HEK293 (cell line): Measurements from ENCODE around the gene RELT.

Source experiments
- GLIS2 ChIP-seq: fragments of 450-650 bp; formaldehyde crosslinking; IDR thresholded peaks from 2 replicates; pipeline ENCODE4 v1.5.1; 2016; ENCODE audit warnings: missing biosample characterization, missing genetic modification characterization
- MEIS1 ChIP-seq: sonication (generic); formaldehyde crosslinking; IDR thresholded peaks from 2 replicates; pipeline ENCODE4 v1.8.1; 2022; ENCODE audit warnings: missing genetic modification reagents, mild to moderate bottlenecking, borderline replicate concordance
- SCRT1 ChIP-seq: fragments of 450-650 bp; formaldehyde crosslinking; IDR thresholded peaks from 2 replicates; pipeline ENCODE4 v1.5.1; 2016; ENCODE audit warnings: missing biosample characterization, missing genetic modification characterization, borderline replicate concordance
- SETDB1 ChIP-seq: IDR thresholded peaks from one replicate; pipeline ENCODE4 v1.6.1; 2017; ENCODE audit warnings: mild to moderate bottlenecking, low read length, moderate library complexity, mixed read lengths; ENCODE audit not compliant: insufficient read length
- TRIM28 ChIP-seq: IDR thresholded peaks from 2 replicates; pipeline ENCODE4 v1.6.1; 2011; ENCODE audit warnings: low read length, control low read depth, borderline replicate concordance
- ZFHX2 ChIP-seq: fragments of 450-650 bp; formaldehyde crosslinking; conservative IDR thresholded peaks from 2 replicates; pipeline ENCODE4 v1.5.1; 2016; ENCODE audit warnings: missing biosample characterization, missing genetic modification characterization
- ZNF138 ChIP-seq: fragments of 450-650 bp; formaldehyde crosslinking; IDR thresholded peaks from 2 replicates; pipeline ENCODE4 v1.5.1; 2016; ENCODE audit warnings: missing biosample characterization, missing genetic modification characterization, borderline replicate concordance
- ZNF174 ChIP-seq: fragments of 450-650 bp; formaldehyde crosslinking; IDR thresholded peaks from 2 replicates; pipeline ENCODE4 v1.5.0; 2017; ENCODE audit warnings: missing biosample characterization, mild to moderate bottlenecking, missing genetic modification characterization
- ZNF211 ChIP-seq: fragments of 450-650 bp; formaldehyde crosslinking; IDR thresholded peaks from 2 replicates; pipeline ENCODE4 v1.5.1; 2016; ENCODE audit warnings: low read depth, missing biosample characterization, missing genetic modification characterization
- ZNF221 ChIP-seq: fragments of 450-650 bp; formaldehyde crosslinking; IDR thresholded peaks from 2 replicates; pipeline ENCODE4 v1.5.1; 2017; ENCODE audit warnings: missing biosample characterization, missing genetic modification characterization, borderline replicate concordance
- ZNF24 ChIP-seq: fragments of 450-650 bp; formaldehyde crosslinking; IDR thresholded peaks from 2 replicates; pipeline ENCODE4 v1.5.1; 2016; ENCODE audit warnings: missing biosample characterization, missing genetic modification characterization
- ZNF335 ChIP-seq: fragments of 450-650 bp; formaldehyde crosslinking; conservative IDR thresholded peaks from 2 replicates; pipeline ENCODE4 v1.5.1; 2016; ENCODE audit warnings: missing biosample characterization, missing genetic modification characterization
- ZNF404 ChIP-seq: fragments of 450-650 bp; formaldehyde crosslinking; IDR thresholded peaks from 2 replicates; pipeline ENCODE4 v1.5.1; 2017; ENCODE audit warnings: missing biosample characterization, missing genetic modification characterization
- ZNF426 ChIP-seq: fragments of 450-650 bp; formaldehyde crosslinking; IDR thresholded peaks from 2 replicates; pipeline ENCODE4 v1.5.1; 2017; ENCODE audit warnings: missing biosample characterization, missing genetic modification characterization, mild to moderate bottlenecking, inconsistent platforms, moderate library complexity
- ZNF510 ChIP-seq: fragments of 450-650 bp; formaldehyde crosslinking; IDR thresholded peaks from 2 replicates; pipeline ENCODE4 v1.5.1; 2018; ENCODE audit warnings: mild to moderate bottlenecking, missing genetic modification characterization, missing biosample characterization; ENCODE audit not compliant: insufficient replicate concordance
- ZNF629 ChIP-seq: fragments of 450-650 bp; formaldehyde crosslinking; IDR thresholded peaks from 2 replicates; pipeline ENCODE4 v1.5.1; 2017; ENCODE audit warnings: missing biosample characterization, missing genetic modification characterization
- ZSCAN16 ChIP-seq: fragments of 450-650 bp; formaldehyde crosslinking; IDR thresholded peaks from 2 replicates; pipeline ENCODE4 v1.5.1; 2016; ENCODE audit warnings: missing biosample characterization, missing genetic modification characterization
- TF ChIP-seq, protein P1 (sequence below): fragments of 450-650 bp; formaldehyde crosslinking; optimal IDR thresholded peaks from 2 replicates; pipeline ENCODE3; 2016; ENCODE audit warnings: missing biosample characterization, mild to moderate bottlenecking, missing genetic modification characterization
- TF ChIP-seq, protein P2 (sequence below): fragments of 450-650 bp; formaldehyde crosslinking; IDR thresholded peaks from 2 replicates; pipeline ENCODE4 v1.5.1; 2016; ENCODE audit warnings: missing biosample characterization, missing genetic modification characterization, borderline replicate concordance
- TF ChIP-seq, protein P3 (sequence below): fragments of 450-650 bp; formaldehyde crosslinking; IDR thresholded peaks from 2 replicates; pipeline ENCODE4 v1.5.1; 2016; ENCODE audit warnings: missing biosample characterization, missing genetic modification characterization
- TF ChIP-seq, protein P4 (sequence below): fragments of 450-650 bp; formaldehyde crosslinking; IDR thresholded peaks from 2 replicates; pipeline ENCODE4 v1.5.1; 2016; ENCODE audit warnings: missing biosample characterization, missing genetic modification characterization
- TF ChIP-seq, protein P5 (sequence below): fragments of 450-650 bp; formaldehyde crosslinking; IDR thresholded peaks from 2 replicates; pipeline ENCODE4 v1.5.1; 2017; ENCODE audit warnings: missing biosample characterization, mild to moderate bottlenecking, missing genetic modification characterization, moderate library complexity
- TF ChIP-seq, protein P6 (sequence below): fragments of 450-650 bp; formaldehyde crosslinking; IDR thresholded peaks from 2 replicates; pipeline ENCODE4 v1.5.1; 2016; ENCODE audit warnings: missing biosample characterization, missing genetic modification characterization, low read depth
- TF ChIP-seq, protein P7 (sequence below): fragments of 450-650 bp; formaldehyde crosslinking; IDR thresholded peaks from 2 replicates; pipeline ENCODE4 v1.5.1; 2016; ENCODE audit warnings: missing biosample characterization, missing genetic modification characterization

The RELT gene

DNA sequence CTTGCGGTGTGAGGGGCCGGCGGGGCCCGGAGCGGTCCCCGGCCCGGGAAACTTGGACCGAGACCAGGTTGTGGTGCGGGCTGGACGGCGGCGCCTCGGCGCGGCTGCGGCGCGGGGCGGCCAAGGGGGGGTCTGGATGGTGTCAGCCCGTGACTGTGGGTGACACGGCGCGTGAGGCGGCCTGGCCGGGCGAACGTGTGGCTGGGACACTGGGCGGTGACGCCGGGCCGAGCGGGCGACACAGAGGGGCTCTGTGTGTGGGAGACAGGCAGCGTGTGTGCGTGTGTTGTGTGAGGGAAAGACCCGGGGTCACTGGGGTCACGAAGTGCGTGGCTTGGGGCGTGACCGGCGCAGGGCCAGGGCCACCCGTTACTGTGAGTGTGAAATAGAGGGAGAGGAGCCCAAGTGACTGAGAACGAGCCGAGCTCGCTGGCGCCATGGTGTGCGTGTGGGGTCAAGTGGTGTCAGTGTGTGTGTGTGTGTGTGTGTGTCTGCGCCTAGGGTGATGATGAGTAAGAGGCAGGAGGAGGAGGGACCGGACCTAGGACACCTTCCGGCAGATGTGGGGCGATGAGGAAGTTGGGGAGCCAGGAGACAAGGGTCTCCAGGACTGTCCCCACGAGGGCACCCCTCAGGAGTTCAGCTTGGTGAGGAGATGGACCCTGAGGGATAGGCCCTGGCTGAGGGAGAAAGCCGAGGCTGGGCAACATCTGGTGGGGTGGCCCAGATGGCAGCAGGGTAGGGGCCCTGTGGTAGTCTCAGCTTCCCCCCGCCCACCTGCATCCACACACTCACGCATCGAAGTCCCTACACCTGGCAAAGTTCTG, 817 bp downstream of the RELT start (continued):
- TF ChIP-seq, protein P1, sequence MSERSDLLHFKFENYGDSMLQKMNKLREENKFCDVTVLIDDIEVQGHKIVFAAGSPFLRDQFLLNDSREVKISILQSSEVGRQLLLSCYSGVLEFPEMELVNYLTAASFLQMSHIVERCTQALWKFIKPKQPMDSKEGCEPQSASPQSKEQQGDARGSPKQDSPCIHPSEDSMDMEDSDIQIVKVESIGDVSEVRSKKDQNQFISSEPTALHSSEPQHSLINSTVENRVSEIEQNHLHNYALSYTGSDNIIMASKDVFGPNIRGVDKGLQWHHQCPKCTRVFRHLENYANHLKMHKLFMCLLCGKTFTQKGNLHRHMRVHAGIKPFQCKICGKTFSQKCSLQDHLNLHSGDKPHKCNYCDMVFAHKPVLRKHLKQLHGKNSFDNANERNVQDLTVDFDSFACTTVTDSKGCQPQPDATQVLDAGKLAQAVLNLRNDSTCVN (tag by site-specific recombination), result peak; percentile 72
- TF ChIP-seq, protein P2, sequence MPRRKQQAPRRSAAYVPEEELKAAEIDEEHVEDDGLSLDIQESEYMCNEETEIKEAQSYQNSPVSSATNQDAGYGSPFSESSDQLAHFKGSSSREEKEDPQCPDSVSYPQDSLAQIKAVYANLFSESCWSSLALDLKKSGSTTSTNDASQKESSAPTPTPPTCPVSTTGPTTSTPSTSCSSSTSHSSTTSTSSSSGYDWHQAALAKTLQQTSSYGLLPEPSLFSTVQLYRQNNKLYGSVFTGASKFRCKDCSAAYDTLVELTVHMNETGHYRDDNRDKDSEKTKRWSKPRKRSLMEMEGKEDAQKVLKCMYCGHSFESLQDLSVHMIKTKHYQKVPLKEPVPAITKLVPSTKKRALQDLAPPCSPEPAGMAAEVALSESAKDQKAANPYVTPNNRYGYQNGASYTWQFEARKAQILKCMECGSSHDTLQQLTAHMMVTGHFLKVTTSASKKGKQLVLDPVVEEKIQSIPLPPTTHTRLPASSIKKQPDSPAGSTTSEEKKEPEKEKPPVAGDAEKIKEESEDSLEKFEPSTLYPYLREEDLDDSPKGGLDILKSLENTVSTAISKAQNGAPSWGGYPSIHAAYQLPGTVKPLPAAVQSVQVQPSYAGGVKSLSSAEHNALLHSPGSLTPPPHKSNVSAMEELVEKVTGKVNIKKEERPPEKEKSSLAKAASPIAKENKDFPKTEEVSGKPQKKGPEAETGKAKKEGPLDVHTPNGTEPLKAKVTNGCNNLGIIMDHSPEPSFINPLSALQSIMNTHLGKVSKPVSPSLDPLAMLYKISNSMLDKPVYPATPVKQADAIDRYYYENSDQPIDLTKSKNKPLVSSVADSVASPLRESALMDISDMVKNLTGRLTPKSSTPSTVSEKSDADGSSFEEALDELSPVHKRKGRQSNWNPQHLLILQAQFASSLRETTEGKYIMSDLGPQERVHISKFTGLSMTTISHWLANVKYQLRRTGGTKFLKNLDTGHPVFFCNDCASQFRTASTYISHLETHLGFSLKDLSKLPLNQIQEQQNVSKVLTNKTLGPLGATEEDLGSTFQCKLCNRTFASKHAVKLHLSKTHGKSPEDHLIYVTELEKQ (tag by site-specific recombination), result 0 out of 2 replicates have a peak, but pooled peaks have one; percentile 76
- TF ChIP-seq, protein P3, sequence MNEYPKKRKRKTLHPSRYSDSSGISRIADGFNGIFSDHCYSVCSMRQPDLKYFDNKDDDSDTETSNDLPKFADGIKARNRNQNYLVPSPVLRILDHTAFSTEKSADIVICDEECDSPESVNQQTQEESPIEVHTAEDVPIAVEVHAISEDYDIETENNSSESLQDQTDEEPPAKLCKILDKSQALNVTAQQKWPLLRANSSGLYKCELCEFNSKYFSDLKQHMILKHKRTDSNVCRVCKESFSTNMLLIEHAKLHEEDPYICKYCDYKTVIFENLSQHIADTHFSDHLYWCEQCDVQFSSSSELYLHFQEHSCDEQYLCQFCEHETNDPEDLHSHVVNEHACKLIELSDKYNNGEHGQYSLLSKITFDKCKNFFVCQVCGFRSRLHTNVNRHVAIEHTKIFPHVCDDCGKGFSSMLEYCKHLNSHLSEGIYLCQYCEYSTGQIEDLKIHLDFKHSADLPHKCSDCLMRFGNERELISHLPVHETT, result peak; percentile 86; the same call in 1 of the 2 replicates
- TF ChIP-seq ZNF510 (tag by site-specific recombination) (no peak), ZNF404 (no peak), ZNF211 (tag by site-specific recombination) (no peak), ZNF629 (tag by site-specific recombination) (peak; percentile 75), SCRT1 (no peak), GLIS2 (tag by site-specific recombination) (peak; percentile 97), ZNF221 (no peak), ZNF335 (tag by site-specific recombination) (peak; percentile 86), SETDB1 (no peak), TRIM28 (no peak; the same call in 1 of the 2 replicates), ZNF174 (tag by site-specific recombination) (no peak), ZNF24 (tag by site-specific recombination) (peak; percentile 59; the same call in 1 of the 2 replicates), ZNF426 (tag by site-specific recombination) (no peak), MEIS1 (CRISPR knock-in tag) (no peak), ZSCAN16 (tag by site-specific recombination) (0 out of 2 replicates have a peak, but pooled peaks have one; percentile 54), ZFHX2 (tag by site-specific recombination) (peak; percentile 91), ZNF138 (tag by site-specific recombination) (no peak)
- TF ChIP-seq, protein P4, sequence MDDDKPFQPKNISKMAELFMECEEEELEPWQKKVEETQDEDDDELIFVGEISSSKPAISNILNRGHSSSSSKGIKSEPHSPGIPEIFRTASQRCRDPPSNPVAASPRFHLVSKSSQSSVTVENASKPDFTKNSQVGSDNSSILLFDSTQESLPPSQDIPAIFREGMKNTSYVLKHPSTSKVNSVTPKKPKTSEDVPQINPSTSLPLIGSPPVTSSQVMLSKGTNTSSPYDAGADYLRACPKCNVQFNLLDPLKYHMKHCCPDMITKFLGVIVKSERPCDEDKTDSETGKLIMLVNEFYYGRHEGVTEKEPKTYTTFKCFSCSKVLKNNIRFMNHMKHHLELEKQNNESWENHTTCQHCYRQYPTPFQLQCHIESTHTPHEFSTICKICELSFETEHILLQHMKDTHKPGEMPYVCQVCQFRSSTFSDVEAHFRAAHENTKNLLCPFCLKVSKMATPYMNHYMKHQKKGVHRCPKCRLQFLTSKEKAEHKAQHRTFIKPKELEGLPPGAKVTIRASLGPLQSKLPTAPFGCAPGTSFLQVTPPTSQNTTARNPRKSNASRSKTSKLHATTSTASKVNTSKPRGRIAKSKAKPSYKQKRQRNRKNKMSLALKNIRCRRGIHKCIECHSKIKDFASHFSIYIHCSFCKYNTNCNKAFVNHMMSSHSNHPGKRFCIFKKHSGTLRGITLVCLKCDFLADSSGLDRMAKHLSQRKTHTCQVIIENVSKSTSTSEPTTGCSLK (tag by site-specific recombination), result no peak
- TF ChIP-seq, protein P5, sequence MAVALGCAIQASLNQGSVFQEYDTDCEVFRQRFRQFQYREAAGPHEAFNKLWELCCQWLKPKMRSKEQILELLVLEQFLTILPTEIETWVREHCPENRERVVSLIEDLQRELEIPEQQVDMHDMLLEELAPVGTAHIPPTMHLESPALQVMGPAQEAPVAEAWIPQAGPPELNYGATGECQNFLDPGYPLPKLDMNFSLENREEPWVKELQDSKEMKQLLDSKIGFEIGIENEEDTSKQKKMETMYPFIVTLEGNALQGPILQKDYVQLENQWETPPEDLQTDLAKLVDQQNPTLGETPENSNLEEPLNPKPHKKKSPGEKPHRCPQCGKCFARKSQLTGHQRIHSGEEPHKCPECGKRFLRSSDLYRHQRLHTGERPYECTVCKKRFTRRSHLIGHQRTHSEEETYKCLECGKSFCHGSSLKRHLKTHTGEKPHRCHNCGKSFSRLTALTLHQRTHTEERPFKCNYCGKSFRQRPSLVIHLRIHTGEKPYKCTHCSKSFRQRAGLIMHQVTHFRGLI, result no peak; the same call in 1 of the 2 replicates
- TF ChIP-seq, protein P6, sequence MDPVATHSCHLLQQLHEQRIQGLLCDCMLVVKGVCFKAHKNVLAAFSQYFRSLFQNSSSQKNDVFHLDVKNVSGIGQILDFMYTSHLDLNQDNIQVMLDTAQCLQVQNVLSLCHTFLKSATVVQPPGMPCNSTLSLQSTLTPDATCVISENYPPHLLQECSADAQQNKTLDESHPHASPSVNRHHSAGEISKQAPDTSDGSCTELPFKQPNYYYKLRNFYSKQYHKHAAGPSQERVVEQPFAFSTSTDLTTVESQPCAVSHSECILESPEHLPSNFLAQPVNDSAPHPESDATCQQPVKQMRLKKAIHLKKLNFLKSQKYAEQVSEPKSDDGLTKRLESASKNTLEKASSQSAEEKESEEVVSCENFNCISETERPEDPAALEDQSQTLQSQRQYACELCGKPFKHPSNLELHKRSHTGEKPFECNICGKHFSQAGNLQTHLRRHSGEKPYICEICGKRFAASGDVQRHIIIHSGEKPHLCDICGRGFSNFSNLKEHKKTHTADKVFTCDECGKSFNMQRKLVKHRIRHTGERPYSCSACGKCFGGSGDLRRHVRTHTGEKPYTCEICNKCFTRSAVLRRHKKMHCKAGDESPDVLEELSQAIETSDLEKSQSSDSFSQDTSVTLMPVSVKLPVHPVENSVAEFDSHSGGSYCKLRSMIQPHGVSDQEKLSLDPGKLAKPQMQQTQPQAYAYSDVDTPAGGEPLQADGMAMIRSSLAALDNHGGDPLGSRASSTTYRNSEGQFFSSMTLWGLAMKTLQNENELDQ (tag by site-specific recombination), result no peak
- TF ChIP-seq, protein P7, sequence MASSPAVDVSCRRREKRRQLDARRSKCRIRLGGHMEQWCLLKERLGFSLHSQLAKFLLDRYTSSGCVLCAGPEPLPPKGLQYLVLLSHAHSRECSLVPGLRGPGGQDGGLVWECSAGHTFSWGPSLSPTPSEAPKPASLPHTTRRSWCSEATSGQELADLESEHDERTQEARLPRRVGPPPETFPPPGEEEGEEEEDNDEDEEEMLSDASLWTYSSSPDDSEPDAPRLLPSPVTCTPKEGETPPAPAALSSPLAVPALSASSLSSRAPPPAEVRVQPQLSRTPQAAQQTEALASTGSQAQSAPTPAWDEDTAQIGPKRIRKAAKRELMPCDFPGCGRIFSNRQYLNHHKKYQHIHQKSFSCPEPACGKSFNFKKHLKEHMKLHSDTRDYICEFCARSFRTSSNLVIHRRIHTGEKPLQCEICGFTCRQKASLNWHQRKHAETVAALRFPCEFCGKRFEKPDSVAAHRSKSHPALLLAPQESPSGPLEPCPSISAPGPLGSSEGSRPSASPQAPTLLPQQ (tag by site-specific recombination), result peak; percentile 82
